Lung (tissue), 16 donors: ENCODE measurements around the gene APC2. TPM values are rescaled to one million over a fixed set of nuclear protein-coding genes. Genes with fewer than 3 reads are reported as not detected.

Experiments
- ATAC-seq: fragments of 200-7000 bp; cut with Tn5 transposase; one replicate; pipeline ENCODE4 v1.9.1; 2020; ENCODE audit warnings: moderate number of reproducible peaks; ENCODE audit not compliant: insufficient read depth, low FRiP score
- DNase-seq, 3 donors: peaks; one replicate each; pipeline ENCODE4 v3.0.0-alpha.2; 2013 to 2017
- H3K27ac ChIP-seq, 2 donors: one replicate each; pipeline ENCODE4 v1.5.1; 2013; ENCODE audit warnings: mild to moderate bottlenecking in 2 of 2, moderate library complexity in 2 of 2, control low read depth in 1 of 2, inconsistent platforms in 1 of 2, low read depth in 1 of 2, low read length in 1 of 2
- H3K27me3 ChIP-seq, 3 donors: one replicate each; pipeline ENCODE4 v1.5.1; 2013; ENCODE audit warnings: low read length in 2 of 3; ENCODE audit not compliant: control insufficient read depth in 3 of 3, insufficient read depth in 3 of 3
- H3K36me3 ChIP-seq, 4 donors: one replicate each; pipeline ENCODE4 v1.5.1; 2013; ENCODE audit warnings: low read length in 4 of 4, mild to moderate bottlenecking in 1 of 4, moderate library complexity in 1 of 4; ENCODE audit not compliant: control insufficient read depth in 4 of 4, insufficient read depth in 4 of 4
- H3K4me1 ChIP-seq, 5 donors: one replicate each; pipeline ENCODE4 v1.5.1; 2013; ENCODE audit warnings: low read length in 5 of 5, mild to moderate bottlenecking in 2 of 5, moderate library complexity in 1 of 5; ENCODE audit not compliant: control insufficient read depth in 5 of 5, insufficient read depth in 5 of 5
- H3K4me3 ChIP-seq: one replicate; pipeline ENCODE4 v1.5.1; 2013; ENCODE audit warnings: mild to moderate bottlenecking, control low read depth, moderate library complexity
- H3K9ac ChIP-seq, 2 donors: one replicate each; pipeline ENCODE4 v1.5.1; 2013; ENCODE audit warnings: low read length in 2 of 2, control low read depth in 1 of 2; ENCODE audit not compliant: insufficient read depth in 1 of 2
- H3K9me3 ChIP-seq, 4 donors: one replicate each; pipeline ENCODE4 v1.5.1; 2013; ENCODE audit warnings: low read length in 3 of 4, mild to moderate bottlenecking in 1 of 4, moderate library complexity in 1 of 4; ENCODE audit not compliant: control insufficient read depth in 4 of 4, insufficient read depth in 3 of 4
- CTCF ChIP-seq: IDR thresholded peaks from 2 replicates; pipeline ENCODE4 v1.5.1; 2012; ENCODE audit warnings: mild to moderate bottlenecking; ENCODE audit errors: control extremely low read depth, extremely low read depth
- WGBS, 2 donors: extraction: QIAGEN DNeasy Blood & Tissue Kit; methylation state at CpG; one replicate each; pipeline ENCODE4 v1.1.7; 2013; 5-methylcytosine and 5-hydroxymethylcytosine counted together
- long read RNA-seq, 5 donors: transcript quantifications; one replicate each; lab custom pipeline, GENCODE V29; 2026
- polyA plus RNA-seq, 2 donors: library from polyadenylated mRNA; stranded (reverse); fragments of 200-250 nt; gene quantifications; one replicate each; pipeline ENCODE4 v1.2.1, GENCODE V29; 2013
- total RNA-seq, 2 donors: library from RNA; depleted of rRNA in 1 of 2; stranded (reverse); fragments of >200 nt in 1 of 2; gene quantifications; one replicate each; pipeline ENCODE4 v1.2.1, GENCODE V29; 2014 to 2021
- donor health status: control.
- donor health status: control.
- donor health status: Bipolar disorder and iron deficiency.
- donor health status: healthy.
- donor health status: DM: yes; HTN: yes; CAD: no.

Gene APC2
- under 1 TPM; 0.15 to 0.37 TPM for total RNA-seq
- under 1 TPM; 0.01 to 0.04 TPM for polyA plus RNA-seq
- long read RNA-seq, donor 1 = 0 reads
- long read RNA-seq, donor 2 = 0 reads
- long read RNA-seq, donor 3 = 0 reads
- long read RNA-seq, donor 4 = 0 reads
- long read RNA-seq, donor 5, partial matches to known transcripts = 5 of 16 reads
- long read RNA-seq, donor 5, other reads (novel, unspliced or antisense) = 11 of 16 reads

GRCh38 chr19:1449467-1450442 is at the start of gene APC2:
TSS of gene APC2 (plus strand) at chr19:1450121. CDS start at chr19:1453002, 2,881 bp downstream.
- Histone ChIP-seq H3K36me3 (no peaks in the 10 kb centered on the region), H3K27me3 (peaks cover 13 to 63% (median 27%) of the 10 kb centered on the region in 3 donors), H3K4me1 (peaks cover 0 to 23% (median 0%) of the 10 kb centered on the region in 5 donors), H3K27ac (no peak within 1 kb of the TSS), H3K4me3 (no peak within 1 kb of the TSS), H3K9me3 (peaks cover 0 to 2% (median 0%) of the 10 kb centered on the region in 4 donors), H3K9ac (no peak within 1 kb of the TSS)
- DNase-seq (no peak), ATAC-seq (no peak)
- no peak for TF ChIP-seq CTCF
- WGBS, 2 donors = 4 to 5% methylated on average over 64 to 74 of the region's 74 CpGs

- peaks cover 0 to 10% (median 0%) of the 10 kb centered on the region in 5 donors for H3K4me1 ChIP-seq
- peaks cover 0 to 2% (median 0%) of the 10 kb centered on the region in 4 donors for H3K36me3 ChIP-seq
- 32 to 34% methylated on average over 36 of the region's 36 CpGs for WGBS, 2 donors
- ATAC-seq (no peak), DNase-seq (peak; percentile 33 to 48 (median 43))
- no peaks in the 10 kb centered on the region for H3K9me3 ChIP-seq
- no peak overlapping the region for H3K4me3 ChIP-seq
- peaks cover 0 to 5% (median 0%) of the 10 kb centered on the region in 3 donors for H3K27me3 ChIP-seq
- no peak for TF ChIP-seq CTCF
- H3K27ac ChIP-seq = peak overlapping the region in 1 of 2 donors; percentile 36
- no peak overlapping the region for H3K9ac ChIP-seq
Measured at GRCh38 chr19:1400281-1401137, 49.4 kb upstream of the APC2 start.

DNA sequence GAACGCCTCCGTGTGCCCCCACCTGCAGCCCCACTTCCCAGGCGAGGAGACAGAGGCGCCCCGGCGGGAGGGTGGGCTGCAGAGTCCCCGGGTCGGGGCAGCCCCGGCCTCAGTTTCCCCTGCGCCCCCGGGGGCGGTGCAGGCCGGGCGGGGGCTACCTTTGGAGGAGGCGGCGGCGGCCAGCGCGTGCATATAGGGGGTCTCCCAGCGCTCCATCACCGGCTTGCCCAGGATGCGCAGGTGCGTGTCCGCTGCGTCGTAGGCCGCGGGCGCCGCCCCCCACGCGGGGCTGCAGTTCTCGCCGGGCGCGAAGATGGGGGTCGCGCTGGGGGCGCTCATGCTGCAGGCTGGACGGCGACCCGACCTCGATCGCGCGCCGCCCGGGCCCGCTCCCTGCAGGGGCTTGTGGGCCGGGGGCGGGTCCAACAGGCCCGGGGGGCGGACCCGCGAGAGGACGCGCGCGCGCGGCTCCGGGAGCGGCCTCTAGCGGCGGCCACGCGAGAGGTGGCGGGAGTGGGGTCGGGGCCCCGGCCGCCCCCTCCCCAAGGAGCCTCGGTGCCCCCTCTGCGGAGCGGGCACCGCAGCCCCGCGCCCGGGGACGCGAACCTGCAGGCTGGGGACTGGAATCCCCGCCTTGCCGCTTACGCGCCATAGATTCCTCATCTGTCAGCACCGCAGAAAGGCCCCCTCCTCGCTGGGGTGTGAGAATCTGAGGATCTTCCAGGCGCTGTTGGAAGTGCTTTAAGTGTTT is 48.6 kb upstream of the APC2 start, which contains the start of gene GAMT:
Gene GAMT, minus strand, starts transcription at position 405 of the 751 bp plus-strand sequence. Its CDS starts 66 bp downstream, at position 339.
- 1% methylated on average over 41 to 87 of the region's 87 CpGs for WGBS, 2 donors
- DNase-seq (peak in 2 of 3 donors; percentile 48 to 66), ATAC-seq (no peak)
- Histone ChIP-seq H3K36me3 (no peaks in the 10 kb centered on the region), H3K9me3 (no peaks in the 10 kb centered on the region), H3K27ac (peak within 1 kb of the TSS in 1 of 2 donors; percentile 36), H3K4me1 (peaks cover 0 to 9% (median 0%) of the 10 kb centered on the region in 5 donors), H3K27me3 (peaks cover 0 to 5% (median 0%) of the 10 kb centered on the region in 3 donors), H3K4me3 (peak within 1 kb of the TSS; percentile 47), H3K9ac (no peak within 1 kb of the TSS)
- peak; percentile 17 for TF ChIP-seq CTCF
